Measurements from ENCODE around the gene FAM53C.
A peak's percentile ranks its signal among the peaks of the same experiment; 100 is the strongest.

The FAM53C gene

DNA sequence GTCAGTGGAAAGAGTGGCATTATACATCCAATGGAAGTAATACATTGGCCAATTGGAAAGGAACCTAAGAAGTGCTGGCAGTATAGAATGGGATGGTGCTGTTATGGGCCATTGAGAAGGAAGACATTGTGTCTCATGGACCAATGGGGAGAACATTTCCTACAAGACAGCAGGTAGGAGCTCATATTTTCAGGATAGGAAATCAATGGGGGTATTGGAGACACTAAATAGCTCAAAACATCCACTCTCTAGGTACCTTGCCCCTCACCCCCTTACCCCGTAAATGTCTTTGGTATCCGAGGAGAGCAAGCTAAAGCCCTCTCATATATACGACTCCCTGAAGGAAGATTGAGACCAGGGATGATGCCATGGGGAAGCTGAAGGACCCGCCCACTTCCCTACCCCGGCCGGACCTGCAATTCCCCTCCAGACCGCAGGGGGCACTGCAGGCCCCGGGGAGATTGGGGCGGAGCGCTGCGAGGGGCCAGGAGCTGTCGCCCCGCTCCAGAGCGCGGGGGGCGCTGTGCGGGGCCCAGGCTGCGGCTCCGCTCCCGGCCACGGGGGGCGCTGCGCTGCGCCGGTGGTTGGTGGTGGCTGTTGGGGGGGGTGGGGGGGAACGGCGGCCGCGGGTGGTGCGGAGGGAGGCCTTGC is 14.1 kb downstream of the FAM53C start, which contains the start of gene KDM3B (continued):
- TF ChIP-seq, protein P1, sequence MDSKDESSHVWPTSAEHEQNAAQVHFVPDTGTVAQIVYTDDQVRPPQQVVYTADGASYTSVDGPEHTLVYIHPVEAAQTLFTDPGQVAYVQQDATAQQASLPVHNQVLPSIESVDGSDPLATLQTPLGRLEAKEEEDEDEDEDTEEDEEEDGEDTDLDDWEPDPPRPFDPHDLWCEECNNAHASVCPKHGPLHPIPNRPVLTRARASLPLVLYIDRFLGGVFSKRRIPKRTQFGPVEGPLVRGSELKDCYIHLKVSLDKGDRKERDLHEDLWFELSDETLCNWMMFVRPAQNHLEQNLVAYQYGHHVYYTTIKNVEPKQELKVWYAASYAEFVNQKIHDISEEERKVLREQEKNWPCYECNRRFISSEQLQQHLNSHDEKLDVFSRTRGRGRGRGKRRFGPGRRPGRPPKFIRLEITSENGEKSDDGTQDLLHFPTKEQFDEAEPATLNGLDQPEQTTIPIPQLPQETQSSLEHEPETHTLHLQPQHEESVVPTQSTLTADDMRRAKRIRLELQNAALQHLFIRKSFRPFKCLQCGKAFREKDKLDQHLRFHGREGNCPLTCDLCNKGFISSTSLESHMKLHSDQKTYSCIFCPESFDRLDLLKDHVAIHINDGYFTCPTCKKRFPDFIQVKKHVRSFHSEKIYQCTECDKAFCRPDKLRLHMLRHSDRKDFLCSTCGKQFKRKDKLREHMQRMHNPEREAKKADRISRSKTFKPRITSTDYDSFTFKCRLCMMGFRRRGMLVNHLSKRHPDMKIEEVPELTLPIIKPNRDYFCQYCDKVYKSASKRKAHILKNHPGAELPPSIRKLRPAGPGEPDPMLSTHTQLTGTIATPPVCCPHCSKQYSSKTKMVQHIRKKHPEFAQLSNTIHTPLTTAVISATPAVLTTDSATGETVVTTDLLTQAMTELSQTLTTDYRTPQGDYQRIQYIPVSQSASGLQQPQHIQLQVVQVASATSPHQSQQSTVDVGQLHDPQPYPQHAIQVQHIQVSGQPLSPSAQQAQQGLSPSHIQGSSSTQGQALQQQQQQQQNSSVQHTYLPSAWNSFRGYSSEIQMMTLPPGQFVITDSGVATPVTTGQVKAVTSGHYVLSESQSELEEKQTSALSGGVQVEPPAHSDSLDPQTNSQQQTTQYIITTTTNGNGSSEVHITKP (tag by site-specific recombination; IDR thresholded peaks at IDR 0.05) = no peak; the same call in 1 of the 2 replicates
- TF ChIP-seq, protein P2, sequence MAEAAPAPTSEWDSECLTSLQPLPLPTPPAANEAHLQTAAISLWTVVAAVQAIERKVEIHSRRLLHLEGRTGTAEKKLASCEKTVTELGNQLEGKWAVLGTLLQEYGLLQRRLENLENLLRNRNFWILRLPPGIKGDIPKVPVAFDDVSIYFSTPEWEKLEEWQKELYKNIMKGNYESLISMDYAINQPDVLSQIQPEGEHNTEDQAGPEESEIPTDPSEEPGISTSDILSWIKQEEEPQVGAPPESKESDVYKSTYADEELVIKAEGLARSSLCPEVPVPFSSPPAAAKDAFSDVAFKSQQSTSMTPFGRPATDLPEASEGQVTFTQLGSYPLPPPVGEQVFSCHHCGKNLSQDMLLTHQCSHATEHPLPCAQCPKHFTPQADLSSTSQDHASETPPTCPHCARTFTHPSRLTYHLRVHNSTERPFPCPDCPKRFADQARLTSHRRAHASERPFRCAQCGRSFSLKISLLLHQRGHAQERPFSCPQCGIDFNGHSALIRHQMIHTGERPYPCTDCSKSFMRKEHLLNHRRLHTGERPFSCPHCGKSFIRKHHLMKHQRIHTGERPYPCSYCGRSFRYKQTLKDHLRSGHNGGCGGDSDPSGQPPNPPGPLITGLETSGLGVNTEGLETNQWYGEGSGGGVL (tag by site-specific recombination; IDR thresholded peaks at IDR 0.05) = peak; percentile 81
- TF ChIP-seq ZBTB17 (tag by site-specific recombination; IDR thresholded peaks at IDR 0.05) (no peak; the same call in 1 of the 2 replicates), REPIN1 (tag by site-specific recombination; IDR thresholded peaks at IDR 0.05; ENCODE audit: low read depth) (peak; percentile 92), ZNF24 (tag by site-specific recombination; IDR thresholded peaks at IDR 0.05) (peak; percentile 67), GLI4 (tag by site-specific recombination; IDR thresholded peaks at IDR 0.05) (0 out of 2 replicates have a peak, but pooled peaks have one; percentile 17), KLF8 (tag by site-specific recombination; IDR thresholded peaks at IDR 0.05) (peak; percentile 86), ZNF48 (tag by site-specific recombination; IDR thresholded peaks at IDR 0.05) (no peak), ZSCAN23 (tag by site-specific recombination; IDR thresholded peaks at IDR 0.05) (no peak), ZNF544 (tag by site-specific recombination; IDR thresholded peaks at IDR 0.05) (no peak), SP7 (tag by site-specific recombination; IDR thresholded peaks at IDR 0.05) (peak; percentile 54), ZBTB21 (tag by site-specific recombination; IDR thresholded peaks at IDR 0.05) (peak; percentile 13; the same call in 1 of the 2 replicates), ZBTB48 (tag by site-specific recombination; IDR thresholded peaks at IDR 0.05) (peak; percentile 84), ZNF202 (tag by site-specific recombination; IDR thresholded peaks at IDR 0.05; ENCODE audit: borderline replicate concordance) (0 out of 2 replicates have a peak, but pooled peaks have one; percentile 36), ZNF555 (tag by site-specific recombination; conservative IDR thresholded peaks at IDR 0.05) (no peak), ZNF624 (tag by site-specific recombination; IDR thresholded peaks at IDR 0.05) (no peak), ZNF2 (tag by site-specific recombination; IDR thresholded peaks at IDR 0.05) (0 out of 2 replicates have a peak, but pooled peaks have one; percentile 28), ZNF843 (tag by site-specific recombination; IDR thresholded peaks at IDR 0.05) (peak; percentile 39; the same call in 1 of the 2 replicates), ZNF121 (tag by site-specific recombination; IDR thresholded peaks at IDR 0.05) (no peak)
- TF ChIP-seq, protein P3, sequence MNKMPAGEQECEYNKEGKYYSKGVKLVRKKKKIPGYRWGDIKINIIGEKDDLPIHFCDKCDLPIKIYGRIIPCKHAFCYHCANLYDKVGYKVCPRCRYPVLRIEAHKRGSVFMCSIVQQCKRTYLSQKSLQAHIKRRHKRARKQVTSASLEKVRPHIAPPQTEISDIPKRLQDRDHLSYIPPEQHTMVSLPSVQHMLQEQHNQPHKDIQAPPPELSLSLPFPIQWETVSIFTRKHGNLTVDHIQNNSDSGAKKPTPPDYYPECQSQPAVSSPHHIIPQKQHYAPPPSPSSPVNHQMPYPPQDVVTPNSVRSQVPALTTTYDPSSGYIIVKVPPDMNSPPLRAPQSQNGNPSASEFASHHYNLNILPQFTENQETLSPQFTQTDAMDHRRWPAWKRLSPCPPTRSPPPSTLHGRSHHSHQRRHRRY (tag by site-specific recombination; IDR thresholded peaks at IDR 0.05) = no peak
- TF ChIP-seq, protein P4, sequence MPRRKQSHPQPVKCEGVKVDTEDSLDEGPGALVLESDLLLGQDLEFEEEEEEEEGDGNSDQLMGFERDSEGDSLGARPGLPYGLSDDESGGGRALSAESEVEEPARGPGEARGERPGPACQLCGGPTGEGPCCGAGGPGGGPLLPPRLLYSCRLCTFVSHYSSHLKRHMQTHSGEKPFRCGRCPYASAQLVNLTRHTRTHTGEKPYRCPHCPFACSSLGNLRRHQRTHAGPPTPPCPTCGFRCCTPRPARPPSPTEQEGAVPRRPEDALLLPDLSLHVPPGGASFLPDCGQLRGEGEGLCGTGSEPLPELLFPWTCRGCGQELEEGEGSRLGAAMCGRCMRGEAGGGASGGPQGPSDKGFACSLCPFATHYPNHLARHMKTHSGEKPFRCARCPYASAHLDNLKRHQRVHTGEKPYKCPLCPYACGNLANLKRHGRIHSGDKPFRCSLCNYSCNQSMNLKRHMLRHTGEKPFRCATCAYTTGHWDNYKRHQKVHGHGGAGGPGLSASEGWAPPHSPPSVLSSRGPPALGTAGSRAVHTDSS (tag by site-specific recombination; IDR thresholded peaks at IDR 0.05) = 0 out of 2 replicates have a peak, but pooled peaks have one; percentile 18
- TF ChIP-seq, protein P5, sequence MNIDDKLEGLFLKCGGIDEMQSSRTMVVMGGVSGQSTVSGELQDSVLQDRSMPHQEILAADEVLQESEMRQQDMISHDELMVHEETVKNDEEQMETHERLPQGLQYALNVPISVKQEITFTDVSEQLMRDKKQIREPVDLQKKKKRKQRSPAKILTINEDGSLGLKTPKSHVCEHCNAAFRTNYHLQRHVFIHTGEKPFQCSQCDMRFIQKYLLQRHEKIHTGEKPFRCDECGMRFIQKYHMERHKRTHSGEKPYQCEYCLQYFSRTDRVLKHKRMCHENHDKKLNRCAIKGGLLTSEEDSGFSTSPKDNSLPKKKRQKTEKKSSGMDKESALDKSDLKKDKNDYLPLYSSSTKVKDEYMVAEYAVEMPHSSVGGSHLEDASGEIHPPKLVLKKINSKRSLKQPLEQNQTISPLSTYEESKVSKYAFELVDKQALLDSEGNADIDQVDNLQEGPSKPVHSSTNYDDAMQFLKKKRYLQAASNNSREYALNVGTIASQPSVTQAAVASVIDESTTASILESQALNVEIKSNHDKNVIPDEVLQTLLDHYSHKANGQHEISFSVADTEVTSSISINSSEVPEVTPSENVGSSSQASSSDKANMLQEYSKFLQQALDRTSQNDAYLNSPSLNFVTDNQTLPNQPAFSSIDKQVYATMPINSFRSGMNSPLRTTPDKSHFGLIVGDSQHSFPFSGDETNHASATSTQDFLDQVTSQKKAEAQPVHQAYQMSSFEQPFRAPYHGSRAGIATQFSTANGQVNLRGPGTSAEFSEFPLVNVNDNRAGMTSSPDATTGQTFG (tag by site-specific recombination; IDR thresholded peaks at IDR 0.05; ENCODE audit: borderline replicate concordance) = no peak
- TF ChIP-seq, protein P6, sequence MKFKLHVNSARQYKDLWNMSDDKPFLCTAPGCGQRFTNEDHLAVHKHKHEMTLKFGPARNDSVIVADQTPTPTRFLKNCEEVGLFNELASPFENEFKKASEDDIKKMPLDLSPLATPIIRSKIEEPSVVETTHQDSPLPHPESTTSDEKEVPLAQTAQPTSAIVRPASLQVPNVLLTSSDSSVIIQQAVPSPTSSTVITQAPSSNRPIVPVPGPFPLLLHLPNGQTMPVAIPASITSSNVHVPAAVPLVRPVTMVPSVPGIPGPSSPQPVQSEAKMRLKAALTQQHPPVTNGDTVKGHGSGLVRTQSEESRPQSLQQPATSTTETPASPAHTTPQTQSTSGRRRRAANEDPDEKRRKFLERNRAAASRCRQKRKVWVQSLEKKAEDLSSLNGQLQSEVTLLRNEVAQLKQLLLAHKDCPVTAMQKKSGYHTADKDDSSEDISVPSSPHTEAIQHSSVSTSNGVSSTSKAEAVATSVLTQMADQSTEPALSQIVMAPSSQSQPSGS (tag by site-specific recombination; IDR thresholded peaks at IDR 0.05; ENCODE audit: low read depth) = no peak
- TF ChIP-seq, protein P7, sequence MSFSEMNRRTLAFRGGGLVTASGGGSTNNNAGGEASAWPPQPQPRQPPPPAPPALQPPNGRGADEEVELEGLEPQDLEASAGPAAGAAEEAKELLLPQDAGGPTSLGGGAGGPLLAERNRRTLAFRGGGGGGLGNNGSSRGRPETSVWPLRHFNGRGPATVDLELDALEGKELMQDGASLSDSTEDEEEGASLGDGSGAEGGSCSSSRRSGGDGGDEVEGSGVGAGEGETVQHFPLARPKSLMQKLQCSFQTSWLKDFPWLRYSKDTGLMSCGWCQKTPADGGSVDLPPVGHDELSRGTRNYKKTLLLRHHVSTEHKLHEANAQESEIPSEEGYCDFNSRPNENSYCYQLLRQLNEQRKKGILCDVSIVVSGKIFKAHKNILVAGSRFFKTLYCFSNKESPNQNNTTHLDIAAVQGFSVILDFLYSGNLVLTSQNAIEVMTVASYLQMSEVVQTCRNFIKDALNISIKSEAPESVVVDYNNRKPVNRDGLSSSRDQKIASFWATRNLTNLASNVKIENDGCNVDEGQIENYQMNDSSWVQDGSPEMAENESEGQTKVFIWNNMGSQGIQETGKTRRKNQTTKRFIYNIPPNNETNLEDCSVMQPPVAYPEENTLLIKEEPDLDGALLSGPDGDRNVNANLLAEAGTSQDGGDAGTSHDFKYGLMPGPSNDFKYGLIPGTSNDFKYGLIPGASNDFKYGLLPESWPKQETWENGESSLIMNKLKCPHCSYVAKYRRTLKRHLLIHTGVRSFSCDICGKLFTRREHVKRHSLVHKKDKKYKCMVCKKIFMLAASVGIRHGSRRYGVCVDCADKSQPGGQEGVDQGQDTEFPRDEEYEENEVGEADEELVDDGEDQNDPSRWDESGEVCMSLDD (tag by site-specific recombination; IDR thresholded peaks at IDR 0.05) = peak; percentile 69
